Vagina (tissue), 2 donors: Measurements from ENCODE around the gene ENKUR. TPM values are rescaled to one million over a fixed set of nuclear protein-coding genes. Genes with fewer than 3 reads are reported as not detected.

Experiments used
- DNase-seq, 2 donors: peaks; one replicate each; pipeline ENCODE4 v3.0.0-alpha.2; 2017; ENCODE audit errors: extremely low spot score in 2 of 2
- H3K27ac ChIP-seq: fragments of 200-600 bp; sonication (generic); one replicate; pipeline ENCODE4 v1.5.1; 2019
- H3K27me3 ChIP-seq: fragments of 200-600 bp; sonication (generic); one replicate; pipeline ENCODE4 v1.5.1; 2019
- H3K36me3 ChIP-seq, 2 donors: fragments of 200-600 bp; sonication (generic); one replicate each; pipeline ENCODE4 v1.5.1; 2017 to 2019
- H3K4me1 ChIP-seq: fragments of 200-600 bp; sonication (generic); one replicate; pipeline ENCODE4 v1.5.1; 2019
- H3K4me3 ChIP-seq, 2 donors: fragments of 200-600 bp; sonication (generic); 1 replicate in 1 of 2; 2 replicates in 1 of 2; pipeline ENCODE4 v1.5.1; 2016 to 2019
- H3K9me3 ChIP-seq: fragments of 200-600 bp; sonication (generic); one replicate; pipeline ENCODE4 v1.5.1; 2019
- CTCF ChIP-seq, 3 experiments: fragments of 450-650 bp in 2 of 3; fragments of 200-600 bp in 1 of 3; sonication (generic) in 1 of 3; IDR thresholded peaks; one replicate each; pipeline ENCODE4 v1.5.1; 2017 to 2019; ENCODE audit warnings: antibody characterized with exemption in 3 of 3, mild to moderate bottlenecking in 2 of 3, moderate library complexity in 2 of 3
- POLR2A ChIP-seq, 2 donors: fragments of 450-650 bp; IDR thresholded peaks; one replicate each; pipeline ENCODE4 v1.6.1; 2017; ENCODE audit warnings: antibody characterized with exemption in 2 of 2, mild to moderate bottlenecking in 2 of 2, moderate library complexity in 2 of 2
- POLR2AphosphoS5 ChIP-seq, 2 donors: sonication (generic); formaldehyde crosslinking; IDR thresholded peaks; one replicate each; pipeline ENCODE4 v1.9.0; 2017; ENCODE audit warnings: antibody characterized with exemption in 2 of 2, mild to moderate bottlenecking in 2 of 2, low read depth in 1 of 2; ENCODE audit not compliant: insufficient read depth in 1 of 2
- intact Hi-C: fragments of 100-400 bp; cut with DNase I; formaldehyde crosslinking; loops from one replicate; pipeline ENCODE4 v1.15.1; 2023
- total RNA-seq: library from RNA; depleted of rRNA; stranded (reverse); fragments of >200 nt; gene quantifications from one replicate; pipeline ENCODE4 v1.2.3, GENCODE V29; 2016

ENKUR gene
- total RNA-seq, 1 donor from 2014 or later: not detected

- H3K4me1 ChIP-seq: no peaks in the 10 kb centered on the region
- TF ChIP-seq POLR2A (IDR thresholded peaks at IDR 0.05) (no peak), CTCF (IDR thresholded peaks at IDR 0.05) (no peak), POLR2AphosphoS5 (IDR thresholded peaks at IDR 0.05; ENCODE audit: insufficient read depth in 1 of 2, low read depth in 1 of 2) (no peak)
- H3K4me3 ChIP-seq: no peak overlapping the region
- DNase-seq: no peak
- intact Hi-C loops: no loop called here
- H3K9me3 ChIP-seq: no peaks in the 10 kb centered on the region
- H3K27ac ChIP-seq: no peak overlapping the region
- no peaks in the 10 kb centered on the region for H3K27me3 ChIP-seq
- no peaks in the 10 kb centered on the region for H3K36me3 ChIP-seq
Observed at GRCh38 chr10:24982319-24983112, 33.4 kb downstream of the ENKUR start.

- no peaks in the 10 kb centered on the region for H3K36me3 ChIP-seq
- DNase-seq: no peak
- intact Hi-C loops: no loop called here
- no peak overlapping the region for H3K27ac ChIP-seq
- H3K27me3 ChIP-seq: no peaks in the 10 kb centered on the region
- H3K9me3 ChIP-seq: no peaks in the 10 kb centered on the region
- H3K4me3 ChIP-seq: no peak overlapping the region
- TF ChIP-seq CTCF (IDR thresholded peaks at IDR 0.05) (no peak), POLR2AphosphoS5 (IDR thresholded peaks at IDR 0.05; ENCODE audit: insufficient read depth in 1 of 2, low read depth in 1 of 2) (no peak), POLR2A (IDR thresholded peaks at IDR 0.05) (no peak)
- H3K4me1 ChIP-seq: no peaks in the 10 kb centered on the region
Observed at GRCh38 chr10:24981161-24981710, 34.7 kb downstream of the ENKUR start.

GRCh38 chr10:24979685-24980084 lies 36.3 kb downstream of the ENKUR start:
- TF ChIP-seq POLR2AphosphoS5 (IDR thresholded peaks at IDR 0.05; ENCODE audit: insufficient read depth in 1 of 2, low read depth in 1 of 2) (no peak), POLR2A (IDR thresholded peaks at IDR 0.05) (no peak), CTCF (IDR thresholded peaks at IDR 0.05) (no peak)
- H3K27ac ChIP-seq: no peak overlapping the region
- DNase-seq: no peak
- no peaks in the 10 kb centered on the region for H3K36me3 ChIP-seq
- no peaks in the 10 kb centered on the region for H3K4me1 ChIP-seq
- no peak overlapping the region for H3K4me3 ChIP-seq
- intact Hi-C loops: no loop called here
- no peaks in the 10 kb centered on the region for H3K27me3 ChIP-seq
- H3K9me3 ChIP-seq: no peaks in the 10 kb centered on the region

GRCh38 chr10:24974976-24975375 lies 41.0 kb downstream of the ENKUR start:
- intact Hi-C loops: no loop called here
- peak in 1 of 3 experiments; percentile 16 for TF ChIP-seq CTCF (IDR thresholded peaks at IDR 0.05)
- TF ChIP-seq POLR2A (IDR thresholded peaks at IDR 0.05): no peak
- Histone ChIP-seq H3K27me3 (no peaks in the 10 kb centered on the region), H3K4me1 (no peaks in the 10 kb centered on the region), H3K4me3 (no peak overlapping the region), H3K27ac (no peak overlapping the region), H3K36me3 (no peaks in the 10 kb centered on the region), H3K9me3 (no peaks in the 10 kb centered on the region)
- DNase-seq: no peak

GRCh38 chr10:24973163-24973562 lies 42.8 kb downstream of the ENKUR start:
- Histone ChIP-seq H3K4me1 (no peaks in the 10 kb centered on the region), H3K9me3 (no peaks in the 10 kb centered on the region), H3K27me3 (no peaks in the 10 kb centered on the region), H3K27ac (no peak overlapping the region), H3K36me3 (no peaks in the 10 kb centered on the region), H3K4me3 (no peak overlapping the region)
- intact Hi-C loops: no loop called here
- no peak for DNase-seq
- TF ChIP-seq POLR2A (IDR thresholded peaks at IDR 0.05) (no peak), CTCF (IDR thresholded peaks at IDR 0.05) (no peak), POLR2AphosphoS5 (IDR thresholded peaks at IDR 0.05; ENCODE audit: insufficient read depth in 1 of 2, low read depth in 1 of 2) (no peak)
